Keratinocyte (primary cell): ENCODE results near the gene RIOK3.
"Not testable (repeated sequence)": the region's sequence is repeated elsewhere in the genome, so short reads cannot be mapped to it uniquely, and the experiment has no call there.

Experiments used
- CTCF ChIP-seq, 3 experiments: IDR thresholded peaks in 1 of 3; conservative IDR thresholded peaks in 1 of 3; optimal IDR thresholded peaks in 1 of 3; 2 replicates in 2 of 3; 3 replicates in 1 of 3; pipeline versions ENCODE3 to v1.5.1; 2011; ENCODE audit warnings: low read length in 3 of 3, mild to moderate bottlenecking in 3 of 3, moderate library complexity in 2 of 3, control low read depth in 1 of 3, inconsistent platforms in 1 of 3; ENCODE audit not compliant: insufficient read depth in 2 of 3; ENCODE audit errors: extremely low read depth in 1 of 3
- EZH2 ChIP-seq: IDR thresholded peaks from one replicate; pipeline ENCODE4 v1.6.1; 2012; ENCODE audit warnings: inconsistent platforms, mild to moderate bottlenecking, low read length, moderate library complexity

- not testable (repeated sequence) for TF ChIP-seq CTCF (optimal IDR thresholded peaks at IDR 0.05 in 1 of 3, IDR thresholded peaks at IDR 0.05 in 1 of 3, conservative IDR thresholded peaks at IDR 0.05 in 1 of 3; ENCODE audit: extremely low read depth in 1 of 3, insufficient read depth in 2 of 3, low read length in 3 of 3); EZH2
Measured at GRCh38 chr18:23489586-23489985, 36.5 kb downstream of the RIOK3 start.
